ENCODE measurements around the gene CTTN. TPM values are rescaled to one million over a fixed set of nuclear protein-coding genes. Genes with fewer than 3 reads are reported as not detected.

CTTN gene
- polyA plus RNA-seq (ENCODE audit: low read depth in 6 of 6) = 1 to 10 TPM in 2 of 6 donors, under 1 TPM in 2, not detected in 2; 0.13 to 1.1 (median 0.81) TPM

DNA sequence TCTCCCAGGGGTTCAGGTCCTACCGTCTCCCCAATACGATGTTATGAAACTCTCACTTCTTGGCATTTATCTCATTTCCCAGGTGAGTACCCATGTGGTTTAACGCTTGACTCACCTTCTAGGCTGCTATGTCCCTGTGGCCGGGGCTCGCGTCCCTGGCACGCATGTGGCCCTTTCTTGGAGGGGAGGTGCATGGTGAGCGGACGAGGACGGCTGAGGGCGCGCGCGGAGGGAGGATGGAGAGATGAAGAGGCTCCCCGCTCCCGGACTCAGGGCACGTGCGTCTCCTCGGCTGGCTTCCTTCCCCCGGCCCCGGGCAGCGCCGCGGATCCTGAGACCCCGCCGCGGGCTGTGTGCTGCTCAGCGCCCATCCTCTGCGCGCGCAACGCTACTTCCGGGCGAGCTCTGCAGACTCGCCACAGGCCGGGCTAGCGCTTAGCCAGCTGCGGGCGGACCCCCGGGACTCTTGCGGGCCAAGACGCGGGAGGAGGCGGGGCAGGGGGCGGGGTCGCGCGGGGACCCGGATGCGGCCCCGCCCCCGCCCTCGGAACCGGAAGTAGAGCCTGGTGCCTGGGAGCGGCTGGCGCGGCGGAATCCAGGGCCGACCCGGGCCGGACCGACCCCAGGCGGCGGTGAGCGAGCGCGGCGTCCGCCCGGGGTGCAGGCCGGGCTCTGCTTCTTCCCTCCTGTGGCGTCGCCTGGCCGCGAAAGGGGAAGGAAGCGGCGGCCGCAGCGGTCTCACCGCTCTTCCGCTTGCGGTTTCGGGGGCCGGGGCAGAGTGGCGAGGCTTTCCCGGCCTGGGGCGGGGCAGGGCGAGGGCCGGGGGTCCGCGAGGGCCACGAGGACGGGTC, at the start of gene CTTN:
Gene CTTN (plus strand): TSS at position 547 of the 851 bp plus-strand sequence. CDS start 8,769 bp downstream, outside the sequence.
- ATAC-seq (ENCODE audit: low read depth in 2 of 2) = peak; percentile 76 to 85
- H3K27me3 Mint-ChIP-seq = peaks cover 24 to 40% (median 26%) of the 10 kb centered on the region in 3 donors

DNA sequence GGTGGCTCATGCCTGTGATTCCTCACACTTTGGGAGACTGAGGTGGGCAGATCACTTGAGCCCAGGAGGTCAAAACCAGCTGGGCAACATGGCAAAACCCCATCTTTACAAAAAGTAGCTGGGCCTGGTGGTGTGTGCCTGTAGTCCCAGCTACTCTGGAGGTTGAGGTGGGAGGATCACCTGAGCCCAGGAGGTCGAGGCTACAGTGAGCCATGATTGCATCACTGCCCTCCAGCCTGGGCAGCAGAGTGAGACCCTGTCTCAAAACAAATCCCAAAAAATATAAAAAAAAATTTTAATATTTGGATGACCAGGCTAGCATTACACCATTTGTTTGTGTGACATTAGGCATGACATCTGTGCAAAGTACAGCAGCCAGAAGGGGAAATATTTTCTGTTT, 49.7 kb upstream of the CTTN start:
- Mint-ChIP-seq H3K4me3 (no peak overlapping the region), H3K27ac (no peak overlapping the region), H3K27me3 (no peaks in the 10 kb centered on the region), H3K36me3 (peaks cover 14 to 31% of the 10 kb centered on the region in 2 donors), H3K9me3 (no peaks in the 10 kb centered on the region), H3K4me1 (no peaks in the 10 kb centered on the region)
- ATAC-seq (ENCODE audit: low read depth in 2 of 2) (no peak), DNase-seq (no peak)

More for the DNA sequence above, at the start of gene CTTN:
- H3K27ac Mint-ChIP-seq = peak within 1 kb of the TSS in 5 of 6 donors; percentile 1 to 95 (median 67)
- DNase-seq = peak; percentile 68
- peak within 1 kb of the TSS; percentile 80 to 94 (median 89) for H3K4me3 Mint-ChIP-seq
- no peaks in the 10 kb centered on the region for H3K9me3 Mint-ChIP-seq
- no peaks in the 10 kb centered on the region for H3K36me3 Mint-ChIP-seq
- H3K4me1 Mint-ChIP-seq = peaks cover 19 to 31% (median 30%) of the 10 kb centered on the region in 3 donors

DNA sequence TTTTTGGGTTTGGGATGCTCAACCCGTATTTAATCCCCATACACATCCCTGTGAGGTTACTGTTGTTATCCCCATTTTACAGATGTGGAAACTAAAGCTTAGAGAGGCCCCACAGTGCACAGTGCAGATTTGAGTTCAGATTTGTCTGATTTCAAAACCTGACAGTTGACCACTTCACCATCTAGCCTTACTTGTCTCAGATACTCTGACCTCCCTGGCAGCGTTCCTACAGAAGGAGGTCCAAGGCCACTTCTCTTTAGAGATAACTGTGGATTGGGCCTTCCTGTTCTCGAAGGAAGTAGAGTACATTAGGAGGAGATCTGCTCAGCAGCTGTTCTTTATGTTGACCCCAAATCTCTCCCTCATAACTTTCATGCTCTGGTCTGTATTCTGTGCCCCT, 46.7 kb upstream of the CTTN start:
- DNase-seq (no peak), ATAC-seq (ENCODE audit: low read depth in 2 of 2) (no peak)
- H3K9me3 Mint-ChIP-seq = no peaks in the 10 kb centered on the region
- no peak overlapping the region for H3K4me3 Mint-ChIP-seq
- H3K27ac Mint-ChIP-seq = peak overlapping the region in 1 of 6 donors; percentile 24
- no peaks in the 10 kb centered on the region for H3K27me3 Mint-ChIP-seq
- H3K4me1 Mint-ChIP-seq = no peaks in the 10 kb centered on the region
- H3K36me3 Mint-ChIP-seq = peaks cover 7 to 53% of the 10 kb centered on the region in 2 donors

DNA sequence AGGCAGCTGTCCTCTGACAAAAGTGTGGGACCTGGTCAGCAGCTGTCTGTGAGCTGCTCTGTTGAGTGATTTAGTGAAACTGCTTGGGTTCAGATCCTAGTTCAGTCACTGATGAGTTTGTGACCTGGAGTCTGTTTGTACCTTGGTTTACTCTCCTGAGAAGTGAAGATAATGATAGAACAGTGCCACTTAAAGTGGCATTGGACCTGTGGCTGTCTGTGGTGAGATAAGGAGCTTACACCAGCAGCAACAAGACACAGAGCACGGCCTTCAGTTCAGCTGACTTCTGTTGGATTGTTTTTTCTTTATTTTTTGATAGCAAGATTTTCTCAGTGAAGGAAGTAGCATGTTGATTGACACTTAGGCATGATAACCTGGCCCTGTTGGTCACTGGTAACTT, 46.2 kb upstream of the CTTN start:
- H3K9me3 Mint-ChIP-seq = no peaks in the 10 kb centered on the region
- H3K4me3 Mint-ChIP-seq = no peak overlapping the region
- no peaks in the 10 kb centered on the region for H3K27me3 Mint-ChIP-seq
- peaks cover 11 to 54% of the 10 kb centered on the region in 2 donors for H3K36me3 Mint-ChIP-seq
- H3K27ac Mint-ChIP-seq = peak overlapping the region in 1 of 6 donors; percentile 24
- no peaks in the 10 kb centered on the region for H3K4me1 Mint-ChIP-seq
- DNase-seq (no peak), ATAC-seq (ENCODE audit: low read depth in 2 of 2) (no peak)

DNA sequence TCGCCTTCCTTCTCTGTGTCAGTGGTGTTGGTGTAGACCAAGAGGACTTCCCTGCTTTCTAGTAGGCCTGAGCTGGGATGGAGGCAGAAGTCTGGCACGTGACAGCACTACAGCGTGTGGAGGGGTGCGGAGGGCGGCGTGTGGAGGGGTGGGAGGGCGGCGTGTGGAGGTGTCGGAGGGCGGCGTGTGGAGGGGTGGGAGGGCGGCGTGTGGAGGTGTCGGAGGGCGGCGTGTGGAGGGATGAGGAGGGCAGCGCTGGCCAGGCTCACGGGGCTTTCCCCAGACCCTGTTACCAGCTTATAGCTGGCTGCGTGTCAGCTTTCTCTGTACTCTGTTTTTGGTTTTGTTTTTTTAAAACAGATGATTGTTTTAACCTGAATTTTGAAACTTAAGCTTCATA, 45.7 kb upstream of the CTTN start:
- ATAC-seq (ENCODE audit: low read depth in 2 of 2) = no peak
- Mint-ChIP-seq H3K4me1 (no peaks in the 10 kb centered on the region), H3K4me3 (no peak overlapping the region), H3K27me3 (no peaks in the 10 kb centered on the region), H3K9me3 (no peaks in the 10 kb centered on the region), H3K27ac (no peak overlapping the region), H3K36me3 (peaks cover 12 to 52% of the 10 kb centered on the region in 2 donors)
- DNase-seq = no peak

DNA sequence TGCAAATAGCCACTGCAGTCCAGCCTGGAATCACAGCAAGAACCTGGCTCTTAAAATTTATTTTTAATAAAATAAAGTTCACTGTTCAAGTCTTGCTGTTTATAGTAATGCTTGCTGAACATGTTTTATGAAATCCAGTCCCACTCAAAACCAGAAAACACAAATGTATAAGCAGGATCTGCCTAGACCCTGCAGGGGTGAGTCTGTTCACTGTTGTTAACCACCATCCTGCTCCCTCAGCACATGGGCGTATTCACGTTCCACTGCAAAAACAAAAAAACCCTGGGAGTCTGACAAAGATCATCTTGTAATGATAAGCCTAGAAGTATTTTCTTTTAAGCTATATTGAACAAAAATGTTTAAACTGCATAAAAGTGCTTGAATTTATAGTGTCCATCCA, 45.0 kb upstream of the CTTN start:
- H3K4me3 Mint-ChIP-seq = no peak overlapping the region
- no peak for DNase-seq
- H3K27ac Mint-ChIP-seq = no peak overlapping the region
- H3K4me1 Mint-ChIP-seq = no peaks in the 10 kb centered on the region
- no peaks in the 10 kb centered on the region for H3K27me3 Mint-ChIP-seq
- ATAC-seq (ENCODE audit: low read depth in 2 of 2) = no peak
- peaks cover 12 to 53% of the 10 kb centered on the region in 2 donors for H3K36me3 Mint-ChIP-seq
- H3K9me3 Mint-ChIP-seq = no peaks in the 10 kb centered on the region

DNA sequence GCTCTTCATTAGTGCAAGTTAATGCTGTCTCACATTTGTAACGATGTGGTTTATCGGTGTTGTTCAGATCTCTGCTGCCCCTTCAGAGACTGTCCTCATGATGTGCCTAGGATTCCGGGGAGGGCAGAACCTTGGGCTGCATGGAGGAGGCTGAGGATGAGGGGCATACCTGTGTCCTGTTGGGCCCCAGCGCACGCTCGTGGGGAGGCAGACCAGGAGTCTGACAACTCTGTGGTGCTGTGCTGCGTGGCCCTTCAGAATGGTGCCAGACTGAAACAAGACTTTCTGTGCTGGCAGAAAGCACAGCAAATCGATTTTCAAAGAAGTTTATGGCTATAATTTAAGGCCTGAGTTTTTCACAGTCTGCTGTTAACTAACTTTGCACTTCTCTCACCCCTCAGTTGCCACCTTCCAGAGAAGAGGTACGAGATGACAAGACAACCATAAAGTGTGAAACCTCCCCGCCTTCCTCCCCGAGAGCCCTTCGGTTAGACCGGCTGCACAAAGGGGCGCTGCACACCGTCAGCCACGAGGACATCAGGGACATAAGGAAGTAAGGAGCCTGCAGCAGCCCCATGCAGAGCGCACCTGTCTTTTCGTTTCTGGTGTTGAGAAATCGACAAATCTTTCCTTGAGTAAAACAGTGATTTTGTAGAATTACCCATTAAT, 44.3 kb upstream of the CTTN start:
- Mint-ChIP-seq H3K4me1 (no peaks in the 10 kb centered on the region), H3K4me3 (no peak overlapping the region), H3K36me3 (peaks cover 12 to 50% of the 10 kb centered on the region in 2 donors), H3K27ac (peak overlapping the region in 1 of 6 donors; percentile 38), H3K27me3 (no peaks in the 10 kb centered on the region), H3K9me3 (no peaks in the 10 kb centered on the region)
- no peak for ATAC-seq (ENCODE audit: low read depth in 2 of 2)
- DNase-seq = no peak

DNA sequence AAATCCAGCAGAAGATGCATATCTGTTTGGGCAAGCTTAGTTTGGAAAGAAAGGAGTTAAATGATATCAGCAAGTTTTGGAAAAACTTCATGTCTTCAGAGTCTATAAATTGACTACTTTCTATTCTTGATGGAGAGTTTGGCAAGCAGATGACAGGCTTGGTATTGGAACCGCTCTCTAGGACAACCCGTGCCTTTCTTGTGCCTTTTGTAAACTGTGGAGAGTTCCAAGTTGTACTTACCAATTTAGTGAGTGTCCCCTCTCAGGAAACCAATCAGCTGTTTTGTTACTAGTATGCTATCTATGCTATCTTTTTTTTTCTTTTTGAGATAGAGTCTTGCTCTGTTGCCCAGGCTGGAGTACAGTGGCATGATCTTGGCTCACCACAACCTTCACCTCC, 43.7 kb upstream of the CTTN start:
- no peaks in the 10 kb centered on the region for H3K4me1 Mint-ChIP-seq
- ATAC-seq (ENCODE audit: low read depth in 2 of 2) = no peak

DNA sequence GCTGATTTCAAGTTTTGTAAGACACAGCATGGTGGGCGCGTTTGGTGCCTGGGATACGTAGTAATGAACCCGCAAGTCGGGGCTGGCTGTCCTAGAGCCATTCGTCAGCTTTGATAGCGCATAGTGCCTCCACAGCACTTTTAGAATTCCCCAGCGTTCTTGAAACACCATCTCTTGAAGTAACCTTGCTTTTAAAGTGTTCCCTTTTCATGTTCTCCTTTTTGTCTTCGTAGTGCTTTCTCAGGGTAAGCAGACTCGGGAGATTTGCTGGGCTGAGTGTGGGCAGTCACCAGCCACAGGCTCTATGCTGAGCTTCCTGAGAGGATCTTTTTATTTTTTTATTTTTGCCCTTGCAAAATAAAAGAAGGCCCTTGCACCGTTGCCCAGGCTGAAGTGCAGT, 39.6 kb upstream of the CTTN start:
- Mint-ChIP-seq H3K27ac (no peak overlapping the region), H3K4me3 (no peak overlapping the region), H3K36me3 (peaks cover 26 to 42% of the 10 kb centered on the region in 2 donors), H3K27me3 (no peaks in the 10 kb centered on the region), H3K4me1 (no peaks in the 10 kb centered on the region), H3K9me3 (no peaks in the 10 kb centered on the region)
- ATAC-seq (ENCODE audit: low read depth in 2 of 2) (no peak), DNase-seq (no peak)

More for the DNA sequence above, 43.7 kb upstream of the CTTN start:
- Mint-ChIP-seq H3K27me3 (no peaks in the 10 kb centered on the region), H3K36me3 (peaks cover 14 to 48% of the 10 kb centered on the region in 2 donors), H3K9me3 (no peaks in the 10 kb centered on the region), H3K4me3 (no peak overlapping the region), H3K27ac (peak overlapping the region in 1 of 6 donors; percentile 47)
- DNase-seq = no peak

DNA sequence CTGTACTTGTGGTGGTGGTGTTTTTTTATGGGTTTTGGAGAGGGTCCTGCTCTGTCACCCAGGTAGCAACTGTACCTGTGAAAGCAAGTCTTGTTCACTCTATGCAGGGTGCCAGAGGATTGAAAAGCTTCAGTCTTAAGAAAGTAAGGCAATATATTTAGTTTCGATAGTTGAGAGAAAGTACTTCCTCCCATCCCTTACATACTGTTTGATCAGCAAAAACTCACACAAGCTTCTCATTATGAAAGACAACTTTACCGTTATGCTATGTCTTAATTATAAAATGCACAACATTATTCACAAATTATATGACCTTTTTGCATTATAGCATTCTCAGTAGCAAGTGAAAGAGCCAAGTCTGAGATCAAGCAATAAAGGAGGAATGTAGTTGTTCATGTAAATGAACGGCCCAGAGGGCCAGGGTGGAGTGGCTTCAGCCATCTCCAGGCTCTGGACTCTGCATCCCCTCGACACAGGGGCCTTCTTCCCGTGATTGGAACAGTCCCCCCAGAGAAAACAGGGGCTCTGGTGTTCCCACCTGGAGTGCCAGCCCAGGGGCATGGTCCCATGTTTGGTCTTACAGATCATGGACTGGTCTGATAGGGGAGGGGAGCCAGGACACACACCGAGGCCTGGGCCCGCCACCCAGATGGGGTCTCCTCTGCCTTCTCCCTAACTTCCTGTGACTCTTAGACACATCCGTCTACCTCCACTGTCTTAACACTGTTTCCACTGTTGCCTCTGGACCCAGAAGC, 38.7 kb upstream of the CTTN start:
- no peak overlapping the region for H3K27ac Mint-ChIP-seq
- peak overlapping the region in 1 of 8 donors; percentile 70 for H3K4me3 Mint-ChIP-seq
- H3K9me3 Mint-ChIP-seq = no peaks in the 10 kb centered on the region
- H3K4me1 Mint-ChIP-seq = peaks cover 2 to 4% (median 3%) of the 10 kb centered on the region in 3 donors
- DNase-seq (no peak), ATAC-seq (ENCODE audit: low read depth in 2 of 2) (no peak)
- H3K36me3 Mint-ChIP-seq = peaks cover 30 to 34% of the 10 kb centered on the region in 2 donors
- H3K27me3 Mint-ChIP-seq = no peaks in the 10 kb centered on the region

DNA sequence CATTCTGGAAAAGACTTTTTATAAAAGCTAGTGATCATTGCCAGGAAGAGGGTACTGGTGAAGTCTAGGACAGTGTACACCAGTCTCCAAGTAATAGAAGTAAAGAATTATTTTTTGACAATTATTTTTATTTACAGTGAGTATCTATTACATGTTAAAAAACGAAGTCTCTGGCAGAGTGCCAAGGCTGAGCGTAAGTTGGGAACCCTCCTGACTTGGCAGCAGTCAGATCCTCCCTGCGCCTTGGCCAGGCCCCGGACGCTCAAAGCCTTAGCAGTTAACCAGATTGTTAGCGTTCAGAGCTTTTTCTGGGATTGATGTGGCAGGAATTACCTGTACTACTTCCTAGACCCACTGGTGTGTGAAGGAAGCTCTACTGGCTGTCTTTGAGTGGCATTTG, 38.1 kb upstream of the CTTN start:
- ATAC-seq (ENCODE audit: low read depth in 2 of 2) = no peak
- Mint-ChIP-seq H3K27ac (no peak overlapping the region), H3K9me3 (no peaks in the 10 kb centered on the region), H3K27me3 (no peaks in the 10 kb centered on the region), H3K36me3 (peaks cover 34 to 35% of the 10 kb centered on the region in 2 donors), H3K4me1 (peaks cover 8 to 9% (median 9%) of the 10 kb centered on the region in 3 donors), H3K4me3 (peak overlapping the region in 1 of 8 donors; percentile 70)
- DNase-seq = no peak

DNA sequence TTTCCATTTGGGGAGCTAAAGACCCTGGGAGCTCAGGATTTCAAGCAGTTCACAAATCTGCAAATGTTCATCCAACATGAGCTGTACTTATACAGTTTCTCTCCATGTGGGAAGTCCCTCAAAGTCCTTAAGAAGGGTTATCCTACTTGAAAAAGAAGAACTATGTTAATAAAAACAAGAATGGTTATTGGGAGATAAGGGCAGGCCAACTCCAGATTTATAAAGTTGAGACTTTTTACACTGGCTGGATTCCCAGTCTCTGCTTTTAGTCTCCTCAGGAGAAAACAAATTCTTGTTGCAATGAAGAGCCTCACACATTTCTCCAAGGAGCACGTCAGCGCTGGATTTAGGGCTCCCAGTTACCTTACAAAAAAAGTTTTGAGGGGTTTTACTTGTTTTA, 34.2 kb upstream of the CTTN start:
- no peak for ATAC-seq (ENCODE audit: low read depth in 2 of 2)
- Mint-ChIP-seq H3K9me3 (no peaks in the 10 kb centered on the region), H3K36me3 (peaks cover 14 to 22% of the 10 kb centered on the region in 2 donors), H3K27ac (no peak overlapping the region), H3K4me3 (no peak overlapping the region), H3K27me3 (no peaks in the 10 kb centered on the region), H3K4me1 (peaks cover 11 to 16% (median 14%) of the 10 kb centered on the region in 3 donors)
- no peak for DNase-seq

Data from naive B cell (primary cell).